ENCODE data around the gene SDE2. TPM values are rescaled to one million over a fixed set of nuclear protein-coding genes. Genes with fewer than 3 reads are reported as not detected.

The SDE2 gene
- total and polyA plus RNA-seq, 2 of the 8 experiments (the other 6 are each of a cell fraction or from before 2014, with no cell fraction given): 8.5 to 16.7 TPM

GRCh38 chr1:225974454-225974853 is 24.7 kb downstream of the SDE2 start (continued):
- no peak for TF ChIP-seq CHD7 (IDR thresholded peaks at IDR 0.05; ENCODE audit: insufficient replicate concordance, low read length)

All from H1 (cell line).